Loucy (cell line): ENCODE measurements around the gene CDH4.
A peak's percentile ranks its signal among the peaks of the same experiment; 100 is the strongest.

Experiments
- H2AFZ ChIP-seq: fragments of 200-600 bp; sonication (generic); 2 replicates; pipeline ENCODE4 v1.6.0; 2016; ENCODE audit warnings: antibody characterized with exemption, mild to moderate bottlenecking, low read length, moderate library complexity
- H3F3A ChIP-seq: fragments of 200-600 bp; 2 replicates; pipeline ENCODE4 v1.6.0; 2016; ENCODE audit warnings: antibody characterized with exemption, low read depth, mild to moderate bottlenecking
- H3K27me3 ChIP-seq: fragments of 200-600 bp; sonication (generic); 2 replicates; pipeline ENCODE4 v1.6.1; 2014; ENCODE audit warnings: low read length, mild to moderate bottlenecking; ENCODE audit not compliant: insufficient read depth, poor library complexity, severe bottlenecking
- H3K36me3 ChIP-seq: fragments of 200-600 bp; sonication (generic); 2 replicates; pipeline ENCODE4 v1.6.1; 2016; ENCODE audit warnings: low read length; ENCODE audit not compliant: insufficient read depth
- H3K4me1 ChIP-seq: fragments of 200-600 bp; sonication (generic); 2 replicates; pipeline ENCODE4 v1.5.1; 2014; ENCODE audit warnings: low read length, mild to moderate bottlenecking; ENCODE audit not compliant: insufficient read depth, poor library complexity, severe bottlenecking
- H3K4me2 ChIP-seq: fragments of 200-600 bp; sonication (generic); 2 replicates; pipeline ENCODE4 v1.6.0; 2014; ENCODE audit warnings: antibody characterized with exemption, low read length, low read depth, mild to moderate bottlenecking; ENCODE audit not compliant: poor library complexity, severe bottlenecking
- H3K4me3 ChIP-seq: fragments of 200-600 bp; sonication (generic); 2 replicates; pipeline ENCODE4 v1.5.1; 2014; ENCODE audit warnings: low read length, mild to moderate bottlenecking, mixed read lengths; ENCODE audit not compliant: poor library complexity, severe bottlenecking
- H3K79me2 ChIP-seq: fragments of 200-600 bp; sonication (generic); 2 replicates; pipeline ENCODE4 v1.6.1; 2014; ENCODE audit warnings: low read length; ENCODE audit not compliant: insufficient read depth
- H3K9ac ChIP-seq: fragments of 200-600 bp; sonication (generic); 2 replicates; pipeline ENCODE4 v1.6.0; 2014; ENCODE audit warnings: mild to moderate bottlenecking, low read depth, low read length, moderate library complexity; ENCODE audit not compliant: poor library complexity, severe bottlenecking
- H3K9me2 ChIP-seq: fragments of 200-600 bp; sonication (generic); replicated peaks from 2 replicates; pipeline ENCODE4 v1.6.1; 2016; ENCODE audit warnings: low read depth, low read length, mixed read lengths
- H3K9me3 ChIP-seq: fragments of 200-600 bp; sonication (generic); 2 replicates; pipeline ENCODE4 v1.6.1; 2014; ENCODE audit warnings: mild to moderate bottlenecking, antibody characterized with exemption, low read length, low read depth; ENCODE audit not compliant: insufficient read depth
- H4K20me1 ChIP-seq: fragments of 200-600 bp; sonication (generic); 2 replicates; pipeline ENCODE4 v1.6.0; 2014; ENCODE audit warnings: antibody characterized with exemption, low read length, mild to moderate bottlenecking; ENCODE audit not compliant: insufficient read depth, poor library complexity, severe bottlenecking
- EZH2phosphoT487 ChIP-seq: fragments of 200-600 bp; IDR thresholded peaks from 2 replicates; pipeline ENCODE4 v1.6.1; 2018; ENCODE audit warnings: antibody characterized with exemption, mild to moderate bottlenecking, moderate library complexity, borderline replicate concordance
- TF ChIP-seq, protein P1 (sequence below): fragments of 200-600 bp; sonication (generic); conservative IDR thresholded peaks from 2 replicates; pipeline ENCODE4 v1.5.1; 2014; ENCODE audit warnings: mild to moderate bottlenecking, antibody characterized with exemption, low read length

CDH4 gene

DNA sequence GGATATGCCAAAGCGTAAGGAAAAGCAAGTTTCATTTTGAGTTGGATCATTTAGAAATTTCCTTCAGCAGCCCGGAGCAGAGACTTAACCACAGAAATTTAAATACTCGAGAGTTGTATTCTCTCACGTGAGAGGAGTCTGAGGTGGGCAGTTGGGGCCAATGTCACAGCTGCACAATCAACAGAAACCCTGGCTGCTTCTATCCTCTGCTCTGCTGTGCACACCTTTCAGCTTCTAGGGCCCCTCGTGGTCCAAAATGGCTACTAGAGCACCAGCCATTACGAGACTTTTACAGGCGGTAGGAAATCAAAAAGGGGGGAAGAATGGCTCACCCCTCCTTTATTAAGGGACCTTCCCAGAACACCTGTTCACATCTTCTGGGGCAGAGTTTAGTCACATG lies 659.8 kb downstream of the CDH4 start:
- Histone ChIP-seq H4K20me1 (no peaks in the 10 kb centered on the region), H3K27me3 (no peaks in the 10 kb centered on the region)

DNA sequence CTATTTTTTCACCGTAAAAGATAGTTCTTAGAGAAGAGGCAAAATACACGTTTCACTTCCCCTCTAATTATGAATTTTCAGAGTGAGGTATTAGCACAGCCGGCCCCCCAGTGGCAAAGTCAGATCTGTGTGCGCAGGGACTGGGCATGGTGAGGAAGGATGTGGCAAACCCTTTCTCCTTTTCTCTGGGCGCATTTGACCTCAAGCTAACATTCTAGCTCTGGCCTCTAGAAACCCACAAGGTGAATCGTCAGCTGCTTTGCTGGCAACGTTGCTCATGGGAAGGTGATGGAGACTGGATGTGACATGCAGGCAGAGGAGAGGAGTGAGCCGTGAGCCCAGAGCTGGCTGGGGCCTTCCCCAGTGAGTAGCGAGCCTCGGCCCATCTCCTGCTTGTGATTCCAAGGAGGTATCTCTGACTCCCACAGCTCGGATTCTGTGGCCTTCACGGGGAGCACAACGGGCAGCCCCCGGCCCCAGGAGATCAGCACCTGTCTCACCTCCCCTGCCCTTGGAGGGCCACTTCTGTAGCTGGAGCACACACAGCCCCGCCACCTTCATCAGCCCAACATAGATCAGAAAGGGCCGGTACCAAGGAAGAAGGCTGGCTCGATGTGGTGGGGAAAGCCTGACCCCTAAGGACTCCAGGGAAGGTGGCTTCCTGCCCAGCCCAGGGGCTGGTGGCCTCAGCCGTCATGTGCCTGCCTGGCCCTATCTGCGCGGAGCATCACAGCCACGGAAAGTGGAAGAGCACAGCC lies 660.8 kb downstream of the CDH4 start:
- H3K27me3 ChIP-seq: no peaks in the 10 kb centered on the region
- H3K79me2 ChIP-seq: no peaks in the 10 kb centered on the region

More for the DNA sequence above, 659.8 kb downstream of the CDH4 start:
- Histone ChIP-seq H3K9ac (no peak overlapping the region), H3K9me2 (no peaks in the 10 kb centered on the region), H2AFZ (no peak overlapping the region), H3F3A (peaks cover 2% of the 10 kb centered on the region; the same call in 1 of the 2 replicates), H3K9me3 (no peaks in the 10 kb centered on the region), H3K4me3 (peak overlapping the region; percentile 47), H3K79me2 (no peaks in the 10 kb centered on the region), H3K4me2 (peak overlapping the region; percentile 63), H3K36me3 (peaks cover 21% of the 10 kb centered on the region; the same call in 1 of the 2 replicates), H3K4me1 (peaks cover 27% of the 10 kb centered on the region)
- TF ChIP-seq, protein P1, sequence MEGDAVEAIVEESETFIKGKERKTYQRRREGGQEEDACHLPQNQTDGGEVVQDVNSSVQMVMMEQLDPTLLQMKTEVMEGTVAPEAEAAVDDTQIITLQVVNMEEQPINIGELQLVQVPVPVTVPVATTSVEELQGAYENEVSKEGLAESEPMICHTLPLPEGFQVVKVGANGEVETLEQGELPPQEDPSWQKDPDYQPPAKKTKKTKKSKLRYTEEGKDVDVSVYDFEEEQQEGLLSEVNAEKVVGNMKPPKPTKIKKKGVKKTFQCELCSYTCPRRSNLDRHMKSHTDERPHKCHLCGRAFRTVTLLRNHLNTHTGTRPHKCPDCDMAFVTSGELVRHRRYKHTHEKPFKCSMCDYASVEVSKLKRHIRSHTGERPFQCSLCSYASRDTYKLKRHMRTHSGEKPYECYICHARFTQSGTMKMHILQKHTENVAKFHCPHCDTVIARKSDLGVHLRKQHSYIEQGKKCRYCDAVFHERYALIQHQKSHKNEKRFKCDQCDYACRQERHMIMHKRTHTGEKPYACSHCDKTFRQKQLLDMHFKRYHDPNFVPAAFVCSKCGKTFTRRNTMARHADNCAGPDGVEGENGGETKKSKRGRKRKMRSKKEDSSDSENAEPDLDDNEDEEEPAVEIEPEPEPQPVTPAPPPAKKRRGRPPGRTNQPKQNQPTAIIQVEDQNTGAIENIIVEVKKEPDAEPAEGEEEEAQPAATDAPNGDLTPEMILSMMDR: no peak
- no peak for TF ChIP-seq EZH2phosphoT487

DNA sequence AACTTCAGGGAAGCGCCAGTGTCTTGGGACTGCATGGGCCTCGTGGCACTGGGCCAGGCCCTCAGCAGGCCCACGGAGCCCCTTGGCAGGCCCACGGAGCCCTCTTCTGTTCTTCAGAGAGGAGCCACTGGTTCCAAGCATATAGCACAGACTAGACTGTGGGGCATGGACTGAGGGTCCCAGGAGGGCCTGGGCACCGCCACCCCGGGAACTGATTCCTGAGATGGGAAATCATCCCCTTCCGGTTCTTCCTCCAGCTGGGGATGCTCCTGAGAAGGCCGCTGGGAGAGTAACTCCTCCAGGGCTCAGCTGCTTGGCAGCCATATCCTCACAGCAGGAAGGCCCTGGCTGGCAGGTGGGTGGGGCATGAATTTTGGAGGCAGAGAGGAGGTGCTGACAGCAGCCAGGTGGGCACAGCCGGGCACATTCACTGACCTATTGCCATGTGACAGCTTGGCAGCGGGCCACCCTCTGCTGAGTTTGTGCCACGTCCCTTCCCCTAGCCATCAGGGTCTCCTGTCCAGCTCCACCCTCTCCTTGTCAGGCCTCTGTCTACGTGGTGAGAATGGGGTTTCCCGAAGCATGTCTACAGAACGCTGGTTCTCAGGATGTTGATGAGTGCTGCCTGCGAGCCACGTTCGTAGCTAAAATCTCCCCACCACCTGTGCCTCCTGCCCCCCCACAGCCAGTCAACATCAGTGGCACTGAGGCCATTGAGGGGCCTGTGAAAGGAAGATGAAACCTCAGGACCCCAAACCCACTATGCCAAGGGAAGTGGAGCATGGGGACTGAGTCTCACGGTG lies 661.6 kb downstream of the CDH4 start:
- peaks cover 2% of the 10 kb centered on the region; the same call in 1 of the 2 replicates for H3F3A ChIP-seq
- TF ChIP-seq, protein P1: no peak
- no peak for TF ChIP-seq EZH2phosphoT487
- peaks cover 21% of the 10 kb centered on the region; the same call in 1 of the 2 replicates for H3K36me3 ChIP-seq
- peak overlapping the region; percentile 29 for H3K4me3 ChIP-seq
- H3K4me1 ChIP-seq: peaks cover 27% of the 10 kb centered on the region
- H3K27me3 ChIP-seq: no peaks in the 10 kb centered on the region
- no peaks in the 10 kb centered on the region for H3K79me2 ChIP-seq
- H4K20me1 ChIP-seq: no peaks in the 10 kb centered on the region
- no peaks in the 10 kb centered on the region for H3K9me2 ChIP-seq
- H2AFZ ChIP-seq: no peak overlapping the region
- no peaks in the 10 kb centered on the region for H3K9me3 ChIP-seq
- H3K4me2 ChIP-seq: peak overlapping the region; percentile 63
- peak overlapping the region; percentile 24 for H3K9ac ChIP-seq

More for the DNA sequence above, 660.8 kb downstream of the CDH4 start:
- Histone ChIP-seq H3K9me2 (no peaks in the 10 kb centered on the region), H3K4me1 (peaks cover 27% of the 10 kb centered on the region), H3K4me3 (peak overlapping the region; percentile 47), H3K4me2 (peak overlapping the region; percentile 63), H3K36me3 (peaks cover 21% of the 10 kb centered on the region; the same call in 1 of the 2 replicates), H3F3A (peaks cover 2% of the 10 kb centered on the region; the same call in 1 of the 2 replicates), H2AFZ (no peak overlapping the region), H3K9ac (peak overlapping the region; percentile 24), H3K9me3 (no peaks in the 10 kb centered on the region), H4K20me1 (no peaks in the 10 kb centered on the region)
- TF ChIP-seq, protein P1: no peak
- no peak for TF ChIP-seq EZH2phosphoT487
